CD4-positive, CD25-positive, alpha-beta regulatory T cell (primary cell): Measurements from ENCODE around the gene NDUFA6. TPM values are rescaled to one million over a fixed set of nuclear protein-coding genes. Genes with fewer than 3 reads are reported as not detected.

Source experiments
- ATAC-seq, 2 donors: fragments of 150-1000 bp; cut with Tn5 transposase; one replicate each; pipeline ENCODE4 v1.10.0; 2021; ENCODE audit warnings: low read depth in 2 of 2, moderate number of reproducible peaks in 2 of 2, moderate library complexity in 1 of 2
- DNase-seq, 3 donors: peaks; one replicate each; pipeline versions ENCODE4 v3.0.0 to v3.0.0-alpha.2; 2012 to 2022; ENCODE audit warnings: mixed read lengths in 1 of 3
- H3K27ac ChIP-seq: one replicate; pipeline ENCODE4 v1.7.0; 2013; ENCODE audit warnings: mild to moderate bottlenecking, low read length; ENCODE audit not compliant: insufficient read depth, poor library complexity, severe bottlenecking
- H3K27me3 ChIP-seq: one replicate; pipeline ENCODE4 v1.7.0; 2013; ENCODE audit warnings: low read length; ENCODE audit not compliant: control insufficient read depth, insufficient read depth
- H3K36me3 ChIP-seq: one replicate; pipeline ENCODE4 v1.7.0; 2013; ENCODE audit warnings: mild to moderate bottlenecking, low read length, moderate library complexity; ENCODE audit not compliant: control insufficient read depth, insufficient read depth
- H3K4me1 ChIP-seq: 2 replicates; pipeline ENCODE4 v1.7.0; 2013; ENCODE audit warnings: mild to moderate bottlenecking, low read length; ENCODE audit not compliant: insufficient read depth, control insufficient read depth, poor library complexity, severe bottlenecking
- H3K4me3 ChIP-seq: one replicate; pipeline ENCODE4 v1.7.0; 2013; ENCODE audit warnings: low read depth, mild to moderate bottlenecking, low read length, moderate library complexity
- H3K9me3 ChIP-seq, 2 experiments: 1 replicate in 1 of 2; 2 replicates in 1 of 2; pipeline ENCODE4 v1.7.0; 2013; ENCODE audit warnings: low read length in 2 of 2, mild to moderate bottlenecking in 1 of 2, moderate library complexity in 1 of 2; ENCODE audit not compliant: control insufficient read depth in 2 of 2
- H3K27ac Mint-ChIP-seq, 3 donors: one replicate each; pipeline ENCODE4 v1.8.0; 2020 to 2022; ENCODE audit warnings: mild to moderate bottlenecking in 3 of 3, mixed read lengths in 3 of 3, moderate library complexity in 2 of 3
- H3K27me3 Mint-ChIP-seq: one replicate; pipeline ENCODE4 v1.8.0; 2022; ENCODE audit warnings: mild to moderate bottlenecking, mixed read lengths
- H3K36me3 Mint-ChIP-seq: one replicate; pipeline ENCODE4 v1.8.0; 2020; ENCODE audit warnings: mixed read lengths
- H3K4me1 Mint-ChIP-seq, 4 donors: one replicate each; pipeline ENCODE4 v1.8.0; 2020 to 2022; ENCODE audit warnings: mixed read lengths in 4 of 4, mild to moderate bottlenecking in 1 of 4
- H3K4me3 Mint-ChIP-seq, 4 donors: one replicate each; pipeline ENCODE4 v1.8.0; 2020 to 2022; ENCODE audit warnings: mild to moderate bottlenecking in 4 of 4, mixed read lengths in 4 of 4, moderate library complexity in 3 of 4
- H3K9me3 Mint-ChIP-seq, 7 donors: one replicate each; pipeline ENCODE4 v1.8.0; 2020 to 2022; ENCODE audit warnings: mixed read lengths in 7 of 7, mild to moderate bottlenecking in 3 of 7, moderate library complexity in 2 of 7
- polyA plus RNA-seq, 4 donors: library from polyadenylated mRNA; unstranded; fragments of 300-500 nt; fragmentation: Illumina TruSeq; gene quantifications; one replicate each; pipeline ENCODE4 v1.2.3, GENCODE V29; 2021
- total RNA-seq: library from RNA; stranded (reverse); gene quantifications from one replicate; pipeline ENCODE4 v1.2.3, GENCODE V29; 2022

Gene NDUFA6
- total and polyA plus RNA-seq, 5 donors from 2014 or later = 60.2 to 216 (median 156) TPM

- Mint-ChIP-seq H3K4me3 (no peak overlapping the region), H3K27ac (no peak overlapping the region), H3K9me3 (peaks cover 0 to 15% (median 6%) of the 10 kb centered on the region in 7 donors), H3K27me3 (no peaks in the 10 kb centered on the region), H3K36me3 (peaks cover 36% of the 10 kb centered on the region), H3K4me1 (no peaks in the 10 kb centered on the region)
- Histone ChIP-seq H3K27me3 (no peaks in the 10 kb centered on the region), H3K9me3 (peaks cover 10 to 12% of the 10 kb centered on the region in 2 experiments), H3K36me3 (peaks cover 27% of the 10 kb centered on the region), H3K4me1 (no peaks in the 10 kb centered on the region), H3K27ac (no peak overlapping the region), H3K4me3 (no peak overlapping the region)
- DNase-seq = no peak
- no peak for ATAC-seq
Measured at GRCh38 chr22:42056757-42057511, 33.6 kb downstream of the NDUFA6 start.

GRCh38 chr22:42052765-42053164, 37.8 kb downstream of the NDUFA6 start:
- Histone ChIP-seq H3K4me1 (no peaks in the 10 kb centered on the region), H3K4me3 (no peak overlapping the region), H3K36me3 (no peaks in the 10 kb centered on the region), H3K27me3 (no peaks in the 10 kb centered on the region), H3K9me3 (peaks cover 10 to 12% of the 10 kb centered on the region in 2 experiments), H3K27ac (no peak overlapping the region)
- Mint-ChIP-seq H3K4me1 (no peaks in the 10 kb centered on the region), H3K9me3 (peaks cover 0 to 12% (median 6%) of the 10 kb centered on the region in 7 donors), H3K27me3 (no peaks in the 10 kb centered on the region), H3K4me3 (no peak overlapping the region), H3K27ac (peak overlapping the region in 1 of 3 donors; percentile 35), H3K36me3 (peaks cover 8% of the 10 kb centered on the region)
- no peak for ATAC-seq
- no peak for DNase-seq

DNA sequence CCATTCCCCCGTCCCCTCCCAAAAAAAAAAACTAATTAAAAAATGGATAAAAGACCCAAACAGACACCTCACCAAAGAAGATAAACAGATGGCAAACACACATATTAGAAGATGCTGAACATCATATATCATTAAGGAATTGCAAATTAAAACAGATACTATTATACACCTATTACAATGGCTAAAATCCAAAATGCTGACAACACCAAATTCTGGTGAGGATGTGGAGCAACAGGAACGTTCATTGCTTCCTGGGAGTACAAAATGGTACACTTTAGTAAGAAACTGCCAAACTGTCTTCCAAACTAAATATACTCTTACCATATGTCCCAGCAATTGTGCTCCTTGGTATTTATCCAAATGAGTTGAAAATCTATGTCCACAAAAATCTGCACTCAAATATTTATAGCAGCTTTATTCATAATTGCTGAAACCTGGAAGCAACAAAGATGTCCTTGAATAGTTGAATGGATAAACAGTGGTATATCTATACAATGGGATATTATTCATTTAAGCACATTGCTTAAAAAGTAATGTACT, 39.9 kb downstream of the NDUFA6 start:
- H3K9me3 Mint-ChIP-seq = no peaks in the 10 kb centered on the region

GRCh38 chr22:42041784-42042183, 48.8 kb downstream of the NDUFA6 start:
- DNase-seq = no peak
- Histone ChIP-seq H3K4me3 (no peak overlapping the region), H3K4me1 (no peaks in the 10 kb centered on the region), H3K27me3 (no peaks in the 10 kb centered on the region), H3K9me3 (peaks cover 9 to 14% of the 10 kb centered on the region in 2 experiments), H3K27ac (no peak overlapping the region), H3K36me3 (no peaks in the 10 kb centered on the region)
- H3K36me3 Mint-ChIP-seq = peaks cover 15% of the 10 kb centered on the region
- no peak overlapping the region for H3K4me3 Mint-ChIP-seq
- no peak for ATAC-seq
- H3K9me3 Mint-ChIP-seq = peaks cover 0 to 14% (median 9%) of the 10 kb centered on the region in 7 donors
- peaks cover 5% of the 10 kb centered on the region for H3K27me3 Mint-ChIP-seq
- H3K27ac Mint-ChIP-seq = no peak overlapping the region
- H3K4me1 Mint-ChIP-seq = peaks cover 0 to 15% (median 0%) of the 10 kb centered on the region in 4 donors

More for the DNA sequence above, 39.9 kb downstream of the NDUFA6 start:
- H3K4me1 Mint-ChIP-seq = no peaks in the 10 kb centered on the region
- no peak overlapping the region for H3K4me3 Mint-ChIP-seq
- Histone ChIP-seq H3K27ac (no peak overlapping the region), H3K27me3 (no peaks in the 10 kb centered on the region), H3K9me3 (no peaks in the 10 kb centered on the region), H3K4me1 (no peaks in the 10 kb centered on the region), H3K36me3 (no peaks in the 10 kb centered on the region), H3K4me3 (no peak overlapping the region)
- no peaks in the 10 kb centered on the region for H3K36me3 Mint-ChIP-seq
- DNase-seq (no peak), ATAC-seq (no peak)
- no peaks in the 10 kb centered on the region for H3K27me3 Mint-ChIP-seq
- H3K27ac Mint-ChIP-seq = no peak overlapping the region

- H3K27me3 ChIP-seq = no peaks in the 10 kb centered on the region
- DNase-seq (no peak), ATAC-seq (no peak)
- H3K4me1 ChIP-seq = no peaks in the 10 kb centered on the region
- no peaks in the 10 kb centered on the region for H3K36me3 ChIP-seq
- no peak overlapping the region for H3K27ac ChIP-seq
- no peak overlapping the region for H3K4me3 ChIP-seq
- peaks cover 9 to 14% of the 10 kb centered on the region in 2 experiments for H3K9me3 ChIP-seq
- Mint-ChIP-seq H3K4me3 (no peak overlapping the region), H3K4me1 (peaks cover 0 to 15% (median 0%) of the 10 kb centered on the region in 4 donors), H3K9me3 (peaks cover 0 to 19% (median 12%) of the 10 kb centered on the region in 7 donors), H3K36me3 (peaks cover 18% of the 10 kb centered on the region), H3K27ac (no peak overlapping the region), H3K27me3 (peaks cover 5% of the 10 kb centered on the region)
Measured at GRCh38 chr22:42039271-42039670, 51.3 kb downstream of the NDUFA6 start.

Other genes with a start within 250 kb of the NDUFA6 start
- 0.27 TPM for gene SHISA8, start 175.7 kb downstream of the NDUFA6 start, total RNA-seq
- under 1 TPM in 1 of 4 donors, not detected in 3; 0.28 TPM for gene SHISA8, start 175.7 kb downstream of the NDUFA6 start, polyA plus RNA-seq
- gene TNFRSF13C, start 164.0 kb downstream of the NDUFA6 start, total RNA-seq = 10.1 TPM
- 1 to 10 TPM; 1.2 to 3.6 (median 2.0) TPM for gene TNFRSF13C, start 164.0 kb downstream of the NDUFA6 start, polyA plus RNA-seq
- gene CENPM, start 143.6 kb downstream of the NDUFA6 start, total RNA-seq = 33.9 TPM
- gene CENPM, start 143.6 kb downstream of the NDUFA6 start, polyA plus RNA-seq = 10 to 100 TPM; 52.9 to 75.7 (median 65.8) TPM
- 0.67 TPM for gene SEPTIN3, start 121.3 kb downstream of the NDUFA6 start, total RNA-seq
- gene SEPTIN3, start 121.3 kb downstream of the NDUFA6 start, polyA plus RNA-seq = under 1 TPM in 3 of 4 donors, not detected in 1; 0.11 to 0.49 (median 0.39) TPM
- gene WBP2NL, start 92.0 kb downstream of the NDUFA6 start, total RNA-seq = 2.9 TPM
- 1 to 10 TPM in 1 of 4 donors, under 1 TPM in 3; 0.46 to 1.5 (median 0.62) TPM for gene WBP2NL, start 92.0 kb downstream of the NDUFA6 start, polyA plus RNA-seq
- 12.7 TPM for gene NAGA, start 20.0 kb downstream of the NDUFA6 start, total RNA-seq
- gene NAGA, start 20.0 kb downstream of the NDUFA6 start, polyA plus RNA-seq = 10 to 100 TPM; 17.9 to 29.0 (median 26.0) TPM
- 1.8 TPM for gene PHETA2, start 16.5 kb downstream of the NDUFA6 start, total RNA-seq
- 1 to 10 TPM; 1.5 to 2.6 (median 2.1) TPM for gene PHETA2, start 16.5 kb downstream of the NDUFA6 start, polyA plus RNA-seq
- gene SMDT1, start 11.1 kb downstream of the NDUFA6 start, total RNA-seq = 77.0 TPM
- 100 to 1,000 TPM; 114 to 263 (median 154) TPM for gene SMDT1, start 11.1 kb downstream of the NDUFA6 start, polyA plus RNA-seq
- 9.0 TPM for gene CYP2D6, start 40.0 kb upstream of the NDUFA6 start, total RNA-seq
- under 1 TPM in 2 of 4 donors, not detected in 2; 0.17 to 0.26 TPM for gene CYP2D6, start 40.0 kb upstream of the NDUFA6 start, polyA plus RNA-seq
- gene TCF20, start 179.9 kb upstream of the NDUFA6 start, total RNA-seq = 101 TPM
- gene TCF20, start 179.9 kb upstream of the NDUFA6 start, polyA plus RNA-seq = 1 to 10 TPM; 1.4 to 2.1 (median 1.9) TPM